Ishikawa (cell line): ENCODE measurements around the gene ST6GALNAC3.

ENCODE experiments used
- CREB1 ChIP-seq: IDR thresholded peaks from 2 replicates; pipeline ENCODE4 v1.6.1; 2012; ENCODE audit warnings: low read depth
- TEAD4 ChIP-seq: IDR thresholded peaks from 2 replicates; pipeline ENCODE4 v1.6.1; 2012
- YY1 ChIP-seq: IDR thresholded peaks from 2 replicates; pipeline ENCODE4 v1.6.1; 2012; ENCODE audit warnings: low read depth

GRCh38 chr1:76185207-76185606 is 110.7 kb downstream of the ST6GALNAC3 start:
- TF ChIP-seq TEAD4: no peak
- no peak for TF ChIP-seq CREB1
- TF ChIP-seq YY1: no peak
